ENCODE results near the gene PALLD. TPM values are rescaled to one million over a fixed set of nuclear protein-coding genes. Genes with fewer than 3 reads are reported as not detected.

The PALLD gene
- total RNA-seq, 1 donor from 2014 or later = 179 TPM

- ATAC-seq (no peak), DNase-seq (no peak)
- Histone ChIP-seq H3K4me1 (no peaks in the 10 kb centered on the region), H3K27me3 (no peaks in the 10 kb centered on the region), H3K27ac (no peak overlapping the region), H3K9me3 (no peaks in the 10 kb centered on the region), H3K36me3 (no peaks in the 10 kb centered on the region), H3K4me3 (no peak overlapping the region)
- intact Hi-C loops (cut with DNase I) = no loop called here
- TF ChIP-seq CTCF (IDR thresholded peaks at IDR 0.05) = no peak
These were observed 159.3 kb downstream of the PALLD start for GRCh38 chr4:168656055-168656660.

DNA sequence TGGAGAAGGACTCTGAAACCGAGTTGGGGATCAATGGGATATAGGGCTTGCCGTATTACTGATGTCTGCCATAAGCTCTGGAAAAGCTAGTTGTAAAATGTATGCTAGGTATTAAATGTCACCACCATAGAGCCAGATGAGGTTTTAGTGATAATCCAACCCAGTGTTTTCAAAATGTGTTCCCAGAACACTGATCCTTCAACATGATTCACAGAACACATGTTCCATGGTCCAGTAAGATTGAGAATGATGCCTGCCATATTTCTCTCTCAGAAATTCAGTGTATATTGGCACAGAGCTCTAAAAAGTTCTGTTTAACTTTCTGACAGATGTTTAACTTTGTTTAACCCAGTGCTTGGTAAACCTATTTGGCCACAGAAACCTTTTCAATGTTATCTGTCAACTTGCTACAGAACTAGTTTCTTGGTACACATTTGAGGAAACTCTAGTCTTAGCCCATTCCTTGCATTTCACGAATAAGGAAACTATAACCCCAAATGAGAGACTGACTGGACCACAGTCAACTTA, 160.2 kb downstream of the PALLD start:
- intact Hi-C loops (cut with DNase I) = no loop called here

DNA sequence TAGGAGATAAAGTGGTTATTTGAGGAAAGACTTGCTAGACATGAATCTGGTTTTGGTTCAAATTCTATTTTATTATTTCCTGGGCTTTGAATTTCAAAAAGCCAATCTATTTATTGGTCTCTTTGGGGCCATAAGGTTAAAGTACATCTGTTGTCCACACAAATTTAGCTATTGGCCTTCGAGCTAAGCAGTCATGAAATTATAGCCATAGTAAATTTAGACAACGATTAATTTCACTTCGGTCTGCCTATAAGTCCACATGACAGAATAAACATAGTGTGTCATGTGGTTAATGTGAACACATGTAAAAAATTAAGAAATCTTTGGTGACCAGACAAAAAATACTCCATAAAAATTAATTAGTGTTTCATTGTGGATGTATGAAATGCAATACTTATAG, 161.9 kb downstream of the PALLD start:
- peaks cover 4% of the 10 kb centered on the region for H3K27me3 ChIP-seq
- ATAC-seq (no peak), DNase-seq (no peak)
- no peak for TF ChIP-seq CTCF (IDR thresholded peaks at IDR 0.05)
- H3K36me3 ChIP-seq = no peaks in the 10 kb centered on the region
- no peaks in the 10 kb centered on the region for H3K9me3 ChIP-seq
- no peaks in the 10 kb centered on the region for H3K4me1 ChIP-seq
- no peak overlapping the region for H3K27ac ChIP-seq
- H3K4me3 ChIP-seq = no peak overlapping the region
- intact Hi-C loops (cut with DNase I) = no loop called here

More for the DNA sequence above, 160.2 kb downstream of the PALLD start:
- DNase-seq = no peak
- no peak overlapping the region for H3K27ac ChIP-seq
- no peaks in the 10 kb centered on the region for H3K36me3 ChIP-seq
- no peaks in the 10 kb centered on the region for H3K4me1 ChIP-seq
- H3K9me3 ChIP-seq = no peaks in the 10 kb centered on the region
- TF ChIP-seq CTCF (IDR thresholded peaks at IDR 0.05) = no peak
- no peaks in the 10 kb centered on the region for H3K27me3 ChIP-seq
- ATAC-seq = no peak
- H3K4me3 ChIP-seq = no peak overlapping the region

DNA sequence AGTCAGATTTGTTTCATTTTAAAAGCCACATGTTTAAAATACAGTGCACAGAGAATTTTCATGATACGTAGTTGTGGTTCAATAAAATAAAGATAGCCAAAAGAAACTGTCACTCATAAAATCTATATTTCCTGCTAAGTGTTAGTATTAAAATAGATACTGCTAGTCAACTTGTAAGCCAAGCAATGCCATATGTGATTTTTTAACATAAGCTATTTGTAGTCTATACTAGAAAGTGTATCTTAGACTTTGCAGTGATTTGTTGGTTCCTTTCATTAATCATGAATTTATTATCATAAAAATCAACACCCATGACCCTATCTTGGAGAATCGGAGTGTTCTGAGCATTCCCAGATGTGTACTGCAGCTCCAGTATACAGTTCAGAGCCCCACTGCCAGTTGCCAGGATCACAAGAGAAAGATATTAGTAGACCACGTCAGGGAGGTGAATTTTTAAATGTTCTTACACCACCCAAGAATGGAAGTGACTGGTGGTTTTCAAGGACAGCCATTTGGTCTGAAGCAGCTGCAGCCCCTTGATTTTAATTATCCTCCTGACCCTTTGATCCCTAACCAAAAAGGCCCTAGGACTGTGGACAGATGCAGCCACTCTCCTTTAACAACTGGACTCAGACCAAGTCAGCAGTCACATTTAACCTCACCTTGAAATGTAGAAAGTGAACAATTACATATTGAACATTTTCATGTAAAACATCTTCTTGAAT, 163.1 kb downstream of the PALLD start:
- DNase-seq = no peak
- Histone ChIP-seq H3K9me3 (no peaks in the 10 kb centered on the region), H3K4me1 (no peaks in the 10 kb centered on the region), H3K4me3 (no peak overlapping the region), H3K36me3 (no peaks in the 10 kb centered on the region), H3K27me3 (peaks cover 4% of the 10 kb centered on the region), H3K27ac (no peak overlapping the region)
- no peak for TF ChIP-seq CTCF (IDR thresholded peaks at IDR 0.05)
- intact Hi-C loops (cut with DNase I) = no loop called here
- ATAC-seq = no peak

DNA sequence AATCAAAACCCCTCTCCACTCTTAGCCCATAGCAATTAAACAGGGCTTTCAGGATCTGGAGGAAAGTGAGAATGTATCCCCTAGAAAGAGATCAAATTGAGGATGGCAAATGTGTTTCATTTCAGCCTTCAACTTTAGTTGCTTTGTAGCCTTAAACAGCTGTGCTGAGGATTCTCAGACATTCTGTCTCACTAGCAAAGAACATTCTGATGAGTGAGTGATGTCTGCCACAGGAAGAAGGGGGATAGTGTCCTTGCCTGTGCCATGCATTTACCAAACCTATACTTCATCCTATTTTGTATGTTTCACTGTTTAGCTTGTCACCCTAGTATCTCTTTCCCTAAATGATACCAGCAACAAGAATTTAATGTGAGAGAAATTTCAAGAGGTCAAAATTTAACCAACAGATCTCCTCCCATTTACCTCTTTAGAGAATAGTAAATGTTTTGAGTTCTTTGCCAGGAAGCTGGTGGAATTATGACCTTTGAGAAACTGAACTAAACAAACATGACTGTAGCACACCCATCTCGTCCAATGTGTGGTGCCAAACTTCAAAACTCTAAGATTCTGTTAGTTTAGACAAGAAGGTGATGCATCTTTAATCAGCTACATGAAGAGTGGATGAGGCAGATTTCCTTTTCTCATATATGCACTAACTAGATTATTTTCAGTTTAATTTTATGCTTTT, 165.6 kb downstream of the PALLD start:
- no peak overlapping the region for H3K4me3 ChIP-seq
- DNase-seq = no peak
- no peaks in the 10 kb centered on the region for H3K4me1 ChIP-seq
- no peak for TF ChIP-seq CTCF (IDR thresholded peaks at IDR 0.05)
- no peaks in the 10 kb centered on the region for H3K9me3 ChIP-seq
- no peak overlapping the region for H3K27ac ChIP-seq
- intact Hi-C loops (cut with DNase I) = no loop called here
- H3K27me3 ChIP-seq = peaks cover 4% of the 10 kb centered on the region
- no peak for ATAC-seq
- H3K36me3 ChIP-seq = no peaks in the 10 kb centered on the region

All from upper lobe of right lung (tissue), 1 donor.